Left lung (tissue), 10 donors: ENCODE measurements around the gene TEKT5. TPM values are rescaled to one million over a fixed set of nuclear protein-coding genes. Genes with fewer than 3 reads are reported as not detected.
"Not testable (repeated sequence)": the region's sequence is repeated elsewhere in the genome, so short reads cannot be mapped to it uniquely, and the experiment has no call there.

ENCODE experiments used
- ATAC-seq: fragments of 200-7000 bp; cut with Tn5 transposase; one replicate; pipeline ENCODE4 v1.9.1; 2020; ENCODE audit warnings: moderate library complexity
- DNase-seq, 4 donors: peaks; one replicate each; pipeline ENCODE4 v3.0.0-alpha.2; 2013 to 2020
- H3K27ac ChIP-seq, 2 donors: fragments of 200-600 bp; sonication (generic) in 1 of 2; one replicate each; pipeline versions ENCODE4 v1.5.0 to v1.8.0; 2020 to 2021
- H3K27me3 ChIP-seq, 2 donors: fragments of 200-600 bp; sonication (generic) in 1 of 2; one replicate each; pipeline versions ENCODE4 v1.5.0 to v1.8.0; 2020 to 2021
- H3K36me3 ChIP-seq, 2 donors: fragments of 200-600 bp; sonication (generic) in 1 of 2; one replicate each; pipeline versions ENCODE4 v1.5.0 to v1.8.0; 2020 to 2021
- H3K4me1 ChIP-seq, 2 donors: fragments of 200-600 bp; one replicate each; pipeline ENCODE4 v1.8.0; 2021
- H3K4me3 ChIP-seq, 2 donors: fragments of 200-600 bp; sonication (generic) in 1 of 2; one replicate each; pipeline versions ENCODE4 v1.5.0 to v1.8.0; 2020 to 2021; ENCODE audit warnings: mild to moderate bottlenecking in 1 of 2
- H3K9me3 ChIP-seq, 2 donors: fragments of 200-600 bp; sonication (generic) in 1 of 2; one replicate each; pipeline versions ENCODE4 v1.5.0 to v1.8.0; 2020 to 2021
- intact Hi-C, 2 donors: fragments of 100-400 bp; cut with DNase I; formaldehyde crosslinking; loops; one replicate each; pipeline versions ENCODE4 v1.11.2 to v1.14.2; 2022
- polyA plus RNA-seq, 6 donors: library from polyadenylated mRNA; unstranded; fragments of 120-200 nt; gene quantifications; one replicate each; pipeline ENCODE4 v1.2.1, GENCODE V29; 2013; ENCODE audit not compliant: insufficient read length in 6 of 6
- total RNA-seq, 2 donors: library from RNA; stranded (reverse); fragmentation: NEBNext Ultra II Directional; extraction: Animal tissue kit (Norgen Biotek cat#: 25700); gene quantifications; one replicate each; pipeline ENCODE4 v1.2.1, GENCODE V29; 2021
- TF ChIP-seq, protein P1 (sequence below), 2 donors: fragments of 200-600 bp; sonication (generic) in 1 of 2; IDR thresholded peaks; one replicate each; pipeline versions ENCODE4 v1.5.0 to v1.8.0; 2021; ENCODE audit warnings: antibody characterized with exemption in 2 of 2
- donor health status: DM: no; HTN: yes; CAD: no.
- donor health status: DM: no; HTN: no; CAD: no.

TEKT5 gene
- total and polyA plus RNA-seq, 8 donors: 0.13 to 0.67 (median 0.49) TPM; not detected in 3

DNA sequence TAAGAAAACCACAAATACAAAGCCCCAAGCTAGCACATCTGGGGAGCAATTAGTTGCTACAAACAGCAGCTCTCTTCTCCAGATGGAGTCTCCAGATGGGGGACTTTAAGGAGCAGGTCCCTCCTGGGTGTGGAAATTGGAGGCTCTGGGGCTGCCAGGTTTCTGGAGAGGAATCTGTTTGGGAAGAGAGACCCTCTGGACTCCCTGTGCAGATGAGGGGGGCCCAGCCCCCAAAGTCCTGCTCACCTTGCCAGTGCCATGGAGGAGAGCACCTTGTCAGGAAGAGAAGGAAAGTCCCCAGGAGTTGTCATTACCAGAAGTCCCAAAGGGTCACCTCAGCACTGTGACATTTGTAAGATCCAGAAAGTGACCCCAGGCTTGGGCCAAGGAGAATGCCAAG is 14.8 kb downstream of the TEKT5 start:
- Histone ChIP-seq H3K36me3 (no peaks in the 10 kb centered on the region), H3K9me3 (no peaks in the 10 kb centered on the region), H3K27me3 (no peaks in the 10 kb centered on the region), H3K4me3 (no peak overlapping the region), H3K27ac (no peak overlapping the region), H3K4me1 (no peaks in the 10 kb centered on the region)
- intact Hi-C loops: no loop called here
- no peak for DNase-seq
- ATAC-seq: no peak
- TF ChIP-seq, protein P1, sequence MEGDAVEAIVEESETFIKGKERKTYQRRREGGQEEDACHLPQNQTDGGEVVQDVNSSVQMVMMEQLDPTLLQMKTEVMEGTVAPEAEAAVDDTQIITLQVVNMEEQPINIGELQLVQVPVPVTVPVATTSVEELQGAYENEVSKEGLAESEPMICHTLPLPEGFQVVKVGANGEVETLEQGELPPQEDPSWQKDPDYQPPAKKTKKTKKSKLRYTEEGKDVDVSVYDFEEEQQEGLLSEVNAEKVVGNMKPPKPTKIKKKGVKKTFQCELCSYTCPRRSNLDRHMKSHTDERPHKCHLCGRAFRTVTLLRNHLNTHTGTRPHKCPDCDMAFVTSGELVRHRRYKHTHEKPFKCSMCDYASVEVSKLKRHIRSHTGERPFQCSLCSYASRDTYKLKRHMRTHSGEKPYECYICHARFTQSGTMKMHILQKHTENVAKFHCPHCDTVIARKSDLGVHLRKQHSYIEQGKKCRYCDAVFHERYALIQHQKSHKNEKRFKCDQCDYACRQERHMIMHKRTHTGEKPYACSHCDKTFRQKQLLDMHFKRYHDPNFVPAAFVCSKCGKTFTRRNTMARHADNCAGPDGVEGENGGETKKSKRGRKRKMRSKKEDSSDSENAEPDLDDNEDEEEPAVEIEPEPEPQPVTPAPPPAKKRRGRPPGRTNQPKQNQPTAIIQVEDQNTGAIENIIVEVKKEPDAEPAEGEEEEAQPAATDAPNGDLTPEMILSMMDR (IDR thresholded peaks at IDR 0.05): no peak

DNA sequence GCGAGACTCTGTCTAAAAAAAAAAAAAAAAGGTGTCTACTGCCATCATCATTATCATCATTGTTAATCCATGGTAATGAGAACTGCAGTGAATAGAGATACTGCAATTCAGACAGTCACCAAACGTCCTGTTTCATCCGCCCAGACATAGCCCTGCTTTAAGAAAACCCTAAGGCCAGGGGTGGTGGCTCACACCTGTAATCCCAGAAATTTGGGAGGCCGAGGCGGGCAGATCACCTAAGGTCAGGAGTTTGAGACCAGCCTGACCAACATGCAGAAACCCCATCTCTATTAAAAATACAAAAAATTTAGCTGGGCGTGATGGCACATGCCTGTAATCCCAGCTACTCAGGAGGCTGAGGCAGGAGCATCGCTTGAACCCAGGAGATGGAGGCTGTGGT is 15.3 kb downstream of the TEKT5 start:
- H3K36me3 ChIP-seq, H3K4me3 ChIP-seq, intact Hi-C loops, DNase-seq, H3K9me3 ChIP-seq, ATAC-seq, H3K27me3 ChIP-seq, H3K27ac ChIP-seq, H3K4me1 ChIP-seq: not testable (repeated sequence)

DNA sequence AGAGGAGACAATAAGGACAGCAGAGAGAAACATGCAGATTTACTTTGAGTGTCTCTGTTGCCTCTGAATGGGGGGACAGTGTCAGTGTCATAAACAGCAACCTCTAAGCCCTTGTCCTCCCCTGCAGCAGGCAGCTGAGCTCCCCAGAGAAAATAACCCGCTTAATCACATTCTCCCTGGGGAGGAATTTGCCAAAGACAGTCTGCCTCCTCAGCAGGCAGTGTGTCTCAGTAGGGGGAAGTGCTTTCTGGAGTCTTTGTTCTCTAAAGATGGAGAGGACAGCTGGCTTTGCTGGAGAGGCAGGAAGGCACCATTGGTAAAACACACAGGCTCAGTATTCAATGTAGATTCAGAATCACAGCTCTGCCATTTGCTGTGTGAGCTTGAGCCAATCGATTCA is 16.1 kb downstream of the TEKT5 start:
- intact Hi-C loops: no loop called here
- DNase-seq: no peak
- Histone ChIP-seq H3K4me3 (no peak overlapping the region), H3K9me3 (no peaks in the 10 kb centered on the region), H3K4me1 (no peaks in the 10 kb centered on the region), H3K36me3 (no peaks in the 10 kb centered on the region), H3K27me3 (no peaks in the 10 kb centered on the region), H3K27ac (no peak overlapping the region)
- TF ChIP-seq, protein P1 (IDR thresholded peaks at IDR 0.05): no peak
- no peak for ATAC-seq

DNA sequence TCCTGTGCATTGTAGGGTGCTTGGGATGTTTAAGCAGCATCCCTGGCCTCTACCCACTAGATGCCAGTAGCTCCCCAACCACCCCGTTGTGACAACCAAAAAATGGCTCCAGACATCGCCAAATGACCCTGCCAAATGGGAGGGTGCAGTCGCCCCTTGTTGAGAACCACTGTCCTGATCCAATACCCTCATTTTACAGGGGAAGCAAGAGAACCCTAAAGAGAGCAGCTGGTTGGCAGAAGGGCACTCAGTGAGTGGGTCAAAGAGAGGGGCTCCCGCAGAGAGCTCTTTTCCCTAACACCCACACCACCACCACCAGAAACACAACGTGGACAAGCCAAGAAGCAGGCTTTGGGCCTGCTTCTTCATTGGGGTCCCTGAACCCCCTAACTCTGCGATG is 18.4 kb downstream of the TEKT5 start:
- H3K27ac ChIP-seq: no peak overlapping the region
- no peaks in the 10 kb centered on the region for H3K9me3 ChIP-seq
- no peaks in the 10 kb centered on the region for H3K4me1 ChIP-seq
- intact Hi-C loops: no loop called here
- no peak for ATAC-seq
- TF ChIP-seq, protein P1 (IDR thresholded peaks at IDR 0.05): no peak
- no peaks in the 10 kb centered on the region for H3K36me3 ChIP-seq
- no peak overlapping the region for H3K4me3 ChIP-seq
- no peaks in the 10 kb centered on the region for H3K27me3 ChIP-seq
- DNase-seq: no peak

DNA sequence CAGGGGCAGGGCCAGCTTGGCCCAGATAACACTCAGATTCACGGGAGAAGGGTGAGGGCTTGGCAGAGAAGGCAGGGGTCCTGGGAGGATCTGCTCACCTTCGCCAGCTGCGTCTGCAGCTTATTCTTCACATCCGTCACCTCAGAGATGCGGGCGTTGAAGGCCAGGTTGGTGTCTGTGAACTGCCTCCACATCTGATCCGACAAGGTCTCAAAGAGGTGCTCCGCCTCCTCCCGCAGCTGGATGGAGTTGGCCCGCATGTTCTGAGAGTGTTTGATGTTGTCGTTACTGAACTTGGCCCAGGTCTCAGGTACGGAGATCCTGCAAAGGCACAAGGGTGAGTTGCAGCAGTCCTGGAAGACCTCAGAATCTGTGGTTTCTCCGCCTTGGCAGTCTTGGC is 18.9 kb downstream of the TEKT5 start:
- Histone ChIP-seq H3K36me3 (no peaks in the 10 kb centered on the region), H3K27ac (no peak overlapping the region), H3K4me3 (no peak overlapping the region), H3K27me3 (no peaks in the 10 kb centered on the region), H3K9me3 (no peaks in the 10 kb centered on the region), H3K4me1 (no peaks in the 10 kb centered on the region)
- DNase-seq (no peak), ATAC-seq (no peak)
- TF ChIP-seq, protein P1 (IDR thresholded peaks at IDR 0.05): no peak
- intact Hi-C loops: no loop called here

DNA sequence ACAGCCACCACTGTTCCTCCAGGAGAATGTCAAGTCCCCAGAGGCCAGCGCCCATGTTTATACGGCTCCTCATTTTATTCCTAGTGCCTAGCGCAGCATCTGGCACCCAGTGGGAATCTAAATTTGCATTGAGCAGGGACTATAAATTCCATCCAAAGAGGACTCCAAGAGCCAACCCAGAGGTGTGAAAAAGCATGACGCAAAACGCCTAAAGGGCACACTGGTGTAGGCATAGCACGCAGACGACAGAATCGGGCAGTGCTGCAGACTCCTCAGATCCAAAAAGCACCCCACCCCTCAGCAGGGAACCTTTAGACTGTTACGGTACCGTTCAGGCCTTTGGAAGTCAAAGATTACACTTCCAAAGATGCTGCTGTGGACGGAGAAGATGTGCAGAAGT is 19.5 kb downstream of the TEKT5 start:
- DNase-seq (no peak), ATAC-seq (no peak)
- Histone ChIP-seq H3K27ac (no peak overlapping the region), H3K27me3 (no peaks in the 10 kb centered on the region), H3K4me3 (no peak overlapping the region), H3K4me1 (no peaks in the 10 kb centered on the region), H3K9me3 (no peaks in the 10 kb centered on the region), H3K36me3 (no peaks in the 10 kb centered on the region)
- intact Hi-C loops: no loop called here
- TF ChIP-seq, protein P1 (IDR thresholded peaks at IDR 0.05): no peak
